ENCODE data around the gene IGF1.

- TF ChIP-seq CTCF (IDR thresholded peaks at IDR 0.05), result no peak
- no peak for TF ChIP-seq POLR2A (IDR thresholded peaks at IDR 0.05)
These were observed 21.4 kb upstream of the IGF1 start for GRCh38 chr12:102501773-102502172.

All from adrenal gland (tissue), 5 donors.